Liver (tissue), 3 donors: ENCODE data around the gene TRIM14.

Source experiments
- CTCF ChIP-seq: fragments of 150-350 bp; IDR thresholded peaks from 2 replicates; pipeline ENCODE4 v1.5.1; 2017; ENCODE audit warnings: improper control_type of control experiment, low read depth, low read length; ENCODE audit not compliant: missing input control
- FOXA1 ChIP-seq: IDR thresholded peaks from 2 replicates; pipeline ENCODE4 v1.6.1; 2016; ENCODE audit warnings: antibody characterized with exemption
- GABPA ChIP-seq, 2 donors: IDR thresholded peaks in 1 of 2; conservative IDR thresholded peaks in 1 of 2; 2 replicates each; pipeline ENCODE4 v1.6.1; 2016; ENCODE audit warnings: antibody characterized with exemption in 2 of 2, mild to moderate bottlenecking in 1 of 2, moderate library complexity in 1 of 2
- MAX ChIP-seq: IDR thresholded peaks from 2 replicates; pipeline ENCODE4 v1.6.1; 2016; ENCODE audit warnings: antibody characterized with exemption
- RXRA ChIP-seq, 2 donors: IDR thresholded peaks; 2 replicates each; pipeline ENCODE4 v1.6.1; 2017 to 2018; ENCODE audit warnings: antibody characterized with exemption in 2 of 2, mild to moderate bottlenecking in 1 of 2
- TAF1 ChIP-seq: conservative IDR thresholded peaks from 2 replicates; pipeline ENCODE4 v1.6.1; 2016; ENCODE audit warnings: antibody characterized with exemption, mild to moderate bottlenecking
- YY1 ChIP-seq: IDR thresholded peaks from 2 replicates; pipeline ENCODE4 v1.6.1; 2016; ENCODE audit warnings: antibody characterized with exemption, mild to moderate bottlenecking
- TF ChIP-seq, protein P1 (sequence below): IDR thresholded peaks from 2 replicates; pipeline ENCODE4 v1.6.1; 2016; ENCODE audit warnings: antibody characterized with exemption, mild to moderate bottlenecking
- TF ChIP-seq, protein P2 (sequence below): IDR thresholded peaks from 2 replicates; pipeline ENCODE4 v1.6.1; 2016; ENCODE audit warnings: antibody characterized with exemption
- donor health status: healthy.
- donor health status: healthy.

DNA sequence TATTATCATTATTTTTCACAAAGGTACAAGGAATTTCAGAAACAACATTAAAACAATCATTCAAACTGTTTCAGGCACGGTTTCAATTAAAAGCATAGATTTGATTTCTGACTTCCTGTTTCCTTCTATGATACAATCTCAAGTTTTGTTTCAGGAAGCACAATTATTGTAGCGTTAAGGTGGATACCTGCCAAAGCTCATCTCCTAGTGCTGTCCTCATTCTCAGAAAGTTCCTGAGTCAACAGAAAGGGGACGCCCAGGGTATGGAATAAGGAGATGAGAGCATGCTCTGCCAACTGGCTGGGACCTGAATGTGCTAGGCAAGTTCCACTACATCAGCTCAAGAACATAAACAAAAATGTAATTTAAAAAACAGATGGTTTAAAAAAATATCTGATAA, 2.0 kb upstream of the TRIM14 start:
- TF ChIP-seq CTCF (no peak), FOXA1 (no peak), TAF1 (no peak), RXRA (IDR thresholded peaks at IDR 0.05) (no peak), MAX (no peak), GABPA (IDR thresholded peaks at IDR 0.05 in 1 of 2, conservative IDR thresholded peaks at IDR 0.05 in 1 of 2) (no peak), YY1 (no peak)
- TF ChIP-seq, protein P1, sequence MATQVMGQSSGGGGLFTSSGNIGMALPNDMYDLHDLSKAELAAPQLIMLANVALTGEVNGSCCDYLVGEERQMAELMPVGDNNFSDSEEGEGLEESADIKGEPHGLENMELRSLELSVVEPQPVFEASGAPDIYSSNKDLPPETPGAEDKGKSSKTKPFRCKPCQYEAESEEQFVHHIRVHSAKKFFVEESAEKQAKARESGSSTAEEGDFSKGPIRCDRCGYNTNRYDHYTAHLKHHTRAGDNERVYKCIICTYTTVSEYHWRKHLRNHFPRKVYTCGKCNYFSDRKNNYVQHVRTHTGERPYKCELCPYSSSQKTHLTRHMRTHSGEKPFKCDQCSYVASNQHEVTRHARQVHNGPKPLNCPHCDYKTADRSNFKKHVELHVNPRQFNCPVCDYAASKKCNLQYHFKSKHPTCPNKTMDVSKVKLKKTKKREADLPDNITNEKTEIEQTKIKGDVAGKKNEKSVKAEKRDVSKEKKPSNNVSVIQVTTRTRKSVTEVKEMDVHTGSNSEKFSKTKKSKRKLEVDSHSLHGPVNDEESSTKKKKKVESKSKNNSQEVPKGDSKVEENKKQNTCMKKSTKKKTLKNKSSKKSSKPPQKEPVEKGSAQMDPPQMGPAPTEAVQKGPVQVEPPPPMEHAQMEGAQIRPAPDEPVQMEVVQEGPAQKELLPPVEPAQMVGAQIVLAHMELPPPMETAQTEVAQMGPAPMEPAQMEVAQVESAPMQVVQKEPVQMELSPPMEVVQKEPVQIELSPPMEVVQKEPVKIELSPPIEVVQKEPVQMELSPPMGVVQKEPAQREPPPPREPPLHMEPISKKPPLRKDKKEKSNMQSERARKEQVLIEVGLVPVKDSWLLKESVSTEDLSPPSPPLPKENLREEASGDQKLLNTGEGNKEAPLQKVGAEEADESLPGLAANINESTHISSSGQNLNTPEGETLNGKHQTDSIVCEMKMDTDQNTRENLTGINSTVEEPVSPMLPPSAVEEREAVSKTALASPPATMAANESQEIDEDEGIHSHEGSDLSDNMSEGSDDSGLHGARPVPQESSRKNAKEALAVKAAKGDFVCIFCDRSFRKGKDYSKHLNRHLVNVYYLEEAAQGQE, result no peak
- TF ChIP-seq, protein P2, sequence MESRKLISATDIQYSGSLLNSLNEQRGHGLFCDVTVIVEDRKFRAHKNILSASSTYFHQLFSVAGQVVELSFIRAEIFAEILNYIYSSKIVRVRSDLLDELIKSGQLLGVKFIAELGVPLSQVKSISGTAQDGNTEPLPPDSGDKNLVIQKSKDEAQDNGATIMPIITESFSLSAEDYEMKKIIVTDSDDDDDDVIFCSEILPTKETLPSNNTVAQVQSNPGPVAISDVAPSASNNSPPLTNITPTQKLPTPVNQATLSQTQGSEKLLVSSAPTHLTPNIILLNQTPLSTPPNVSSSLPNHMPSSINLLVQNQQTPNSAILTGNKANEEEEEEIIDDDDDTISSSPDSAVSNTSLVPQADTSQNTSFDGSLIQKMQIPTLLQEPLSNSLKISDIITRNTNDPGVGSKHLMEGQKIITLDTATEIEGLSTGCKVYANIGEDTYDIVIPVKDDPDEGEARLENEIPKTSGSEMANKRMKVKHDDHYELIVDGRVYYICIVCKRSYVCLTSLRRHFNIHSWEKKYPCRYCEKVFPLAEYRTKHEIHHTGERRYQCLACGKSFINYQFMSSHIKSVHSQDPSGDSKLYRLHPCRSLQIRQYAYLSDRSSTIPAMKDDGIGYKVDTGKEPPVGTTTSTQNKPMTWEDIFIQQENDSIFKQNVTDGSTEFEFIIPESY, result no peak
